GM21360 (cell line): Measurements from ENCODE around the gene ROCK2.
"Not testable (repeated sequence)": the region's sequence is repeated elsewhere in the genome, so short reads cannot be mapped to it uniquely, and the experiment has no call there.

Experiments used
- ATAC-seq: cut with Tn5 transposase; IDR thresholded peaks from one replicate; pipeline ENCODE4 v1.9.1; 2021; ENCODE audit warnings: mild to moderate bottlenecking, moderate library complexity; ENCODE audit not compliant: unreplicated experiment

Gene ROCK2

DNA sequence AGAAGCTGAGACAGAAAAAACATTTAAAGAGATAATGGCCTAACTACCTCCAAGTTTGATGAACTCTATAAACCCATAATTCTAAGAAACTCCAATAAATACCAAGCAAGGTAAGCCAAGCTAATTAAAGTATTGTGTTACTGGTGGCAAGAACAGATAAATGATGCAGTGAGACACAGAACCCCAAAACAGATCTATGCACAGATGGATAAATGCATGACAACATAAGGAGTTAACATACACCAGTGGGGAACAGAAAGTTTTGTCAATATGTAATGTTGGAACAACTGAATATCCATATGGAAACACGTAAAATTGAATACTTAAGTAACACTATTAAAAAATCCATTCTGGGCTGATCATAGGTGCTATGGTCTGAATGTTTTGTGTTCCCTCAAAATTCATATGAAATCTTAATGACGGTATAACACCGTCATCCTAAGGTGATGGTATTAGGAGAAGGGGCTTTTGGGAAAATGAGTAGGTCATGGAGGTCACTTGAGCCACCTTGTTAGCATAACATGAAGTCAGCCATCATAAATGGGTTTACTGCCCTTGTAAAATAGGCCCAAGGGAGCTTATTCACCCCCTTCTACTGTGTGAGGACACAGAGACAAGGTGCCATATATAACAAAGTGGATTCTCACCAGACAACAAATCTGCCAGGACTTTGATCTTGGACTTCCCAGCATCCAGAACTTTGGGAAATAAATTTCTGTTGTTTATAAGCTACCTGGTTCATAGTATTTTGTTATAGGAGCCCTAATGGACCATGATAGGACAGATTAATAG lies 102.8 kb downstream of the ROCK2 start:
- no peak for ATAC-seq

- no peak for ATAC-seq
Measured at GRCh38 chr2:11239666-11240462, 104.6 kb downstream of the ROCK2 start.

DNA sequence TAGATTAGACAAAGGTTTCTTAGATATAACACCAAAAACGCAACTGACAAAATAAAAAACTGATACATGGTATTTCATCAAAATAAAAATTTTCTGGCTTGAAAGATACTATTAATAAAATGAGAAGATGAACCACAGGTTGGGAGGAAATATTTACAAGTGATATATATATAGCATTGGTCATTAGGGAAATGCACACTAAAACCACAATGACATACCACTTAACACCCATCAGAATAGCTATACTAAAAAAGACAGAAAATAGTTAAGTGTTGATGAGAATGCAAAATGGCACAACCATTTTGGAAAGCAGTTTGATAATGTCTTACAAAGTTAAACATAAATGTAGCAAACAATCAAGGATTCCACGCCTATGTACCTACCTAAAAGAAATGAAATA lies 105.3 kb downstream of the ROCK2 start:
- ATAC-seq: no peak

DNA sequence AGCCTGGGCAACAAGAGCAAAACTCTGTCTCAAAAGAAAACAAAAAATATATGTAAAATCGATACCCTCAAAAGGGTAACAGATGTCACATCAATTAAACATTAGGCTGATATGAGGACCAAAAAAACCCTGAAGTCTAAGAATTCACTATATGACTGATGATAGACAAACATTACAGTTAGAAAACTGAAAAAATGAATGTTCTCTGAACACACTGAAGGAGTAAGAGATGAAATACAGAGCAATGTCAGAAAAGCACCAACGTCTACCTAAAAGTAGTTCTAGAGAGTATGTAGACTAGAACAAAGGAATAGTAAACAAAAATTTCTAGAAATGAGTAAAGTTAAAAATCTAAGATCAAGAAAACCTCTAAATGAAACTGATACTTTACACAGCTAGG lies 107.3 kb downstream of the ROCK2 start:
- ATAC-seq: no peak

DNA sequence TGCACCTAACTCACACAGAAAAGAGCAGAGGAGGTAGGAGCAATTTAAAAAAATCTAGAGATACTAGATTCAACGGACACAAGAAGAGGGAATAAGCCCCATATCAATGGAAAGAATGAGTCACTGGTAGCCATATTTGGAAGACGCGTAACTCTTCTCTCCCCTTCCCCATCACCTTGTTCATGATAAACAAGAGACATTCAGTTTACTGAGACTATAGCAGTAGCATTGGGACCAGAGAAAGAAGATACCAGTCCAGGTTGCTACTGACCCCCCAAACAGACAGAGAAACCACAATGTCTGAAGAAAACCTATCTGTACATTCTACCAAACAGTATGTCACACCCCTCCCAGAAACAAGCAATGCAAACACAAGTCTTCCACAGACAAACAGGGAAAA lies 108.1 kb downstream of the ROCK2 start:
- ATAC-seq: no peak

DNA sequence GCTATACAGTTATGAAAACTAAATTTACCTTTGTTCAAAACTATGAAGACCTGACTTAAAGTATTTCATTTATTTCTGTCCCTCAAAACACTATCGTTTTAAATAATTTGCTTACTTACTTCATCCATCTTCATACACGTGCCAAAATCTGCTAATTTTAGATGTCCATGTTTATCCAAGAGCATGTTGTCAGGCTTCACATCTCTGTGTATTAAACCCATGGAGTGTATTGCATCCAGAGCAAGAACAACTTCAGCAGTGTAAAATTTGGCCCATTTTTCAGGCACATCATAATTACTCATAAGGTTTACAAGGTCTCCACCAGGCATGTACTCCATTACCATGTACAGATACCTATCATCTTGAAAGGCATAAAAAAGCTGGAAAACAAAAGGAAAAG lies 108.9 kb downstream of the ROCK2 start:
- ATAC-seq: no peak

DNA sequence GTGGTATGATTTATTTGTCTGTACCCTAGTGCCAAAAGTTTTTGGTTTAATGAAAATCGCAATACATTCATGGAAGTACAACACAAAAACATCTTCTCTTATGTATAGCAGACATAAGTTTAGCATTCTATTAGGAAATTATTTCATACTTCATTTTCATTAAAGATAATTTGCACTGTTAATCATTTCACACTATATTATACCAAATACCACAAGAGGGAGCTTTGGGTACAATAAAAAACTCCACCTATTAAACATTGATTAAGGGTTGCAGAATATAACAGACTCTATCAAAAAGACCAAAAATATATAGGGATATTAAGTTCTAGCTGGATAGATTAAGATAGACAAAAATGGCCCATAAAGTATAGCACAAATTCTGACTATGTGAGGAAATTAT lies 110.1 kb downstream of the ROCK2 start:
- no peak for ATAC-seq

DNA sequence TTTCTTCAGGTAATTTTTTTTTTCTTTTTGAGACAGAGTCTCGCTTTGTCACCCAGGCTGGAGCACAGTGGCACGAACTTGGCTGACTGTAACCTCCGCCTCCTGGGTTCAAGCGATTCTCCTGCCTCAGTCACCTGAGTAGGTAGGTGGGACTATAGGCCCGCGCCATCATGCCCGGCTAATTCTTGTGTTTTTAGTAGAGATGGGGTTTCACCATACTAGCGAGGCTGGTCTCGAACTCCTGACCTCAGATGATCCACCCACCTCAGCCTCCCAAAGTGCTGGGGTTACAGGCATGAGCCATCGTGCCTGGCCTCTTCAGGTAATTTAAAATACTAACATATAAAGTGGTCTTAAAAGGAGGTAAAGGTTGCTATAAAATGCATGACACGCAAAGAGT lies 113.2 kb downstream of the ROCK2 start:
- ATAC-seq: not testable (repeated sequence)

GRCh38 chr2:11228692-11229091 lies 115.7 kb downstream of the ROCK2 start:
- no peak for ATAC-seq

DNA sequence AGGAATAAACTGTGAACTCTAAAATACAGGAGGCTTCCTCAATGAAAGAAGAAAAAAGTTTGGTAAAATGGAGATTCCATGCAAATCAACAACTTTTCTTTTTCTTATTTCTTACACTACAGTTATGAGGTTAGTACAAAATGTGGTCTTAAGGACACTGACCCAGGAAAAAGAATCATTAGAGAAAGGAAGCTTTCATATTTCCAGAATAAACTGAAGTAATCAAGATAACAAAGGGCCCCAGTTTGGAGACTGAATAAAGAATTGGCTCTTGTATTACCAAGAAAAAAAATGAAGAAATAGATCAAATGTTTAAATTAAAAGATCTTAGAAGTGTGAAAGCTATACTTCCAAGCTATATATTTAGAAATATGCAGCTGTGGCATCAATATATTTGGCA lies 116.8 kb downstream of the ROCK2 start:
- no peak for ATAC-seq

DNA sequence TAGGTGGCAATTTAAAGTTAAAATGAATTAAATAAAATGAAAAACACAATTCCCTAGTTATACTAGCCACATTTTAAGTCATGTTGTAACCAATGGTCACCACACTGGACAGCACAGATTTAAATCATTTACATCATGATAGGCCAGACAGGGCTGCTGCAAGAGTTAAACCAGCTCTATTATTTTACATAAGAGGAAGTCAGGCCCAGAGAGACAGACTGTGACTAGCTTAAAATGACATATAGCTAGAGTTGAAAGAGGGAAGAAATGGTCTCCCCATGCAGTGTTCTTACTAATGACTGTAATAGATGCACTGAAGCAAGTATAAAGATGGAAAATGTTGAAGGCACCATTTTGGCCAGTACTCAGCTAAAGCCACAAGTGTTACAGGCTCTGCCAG lies 119.5 kb downstream of the ROCK2 start:
- ATAC-seq: no peak

- ATAC-seq: no peak
Measured at GRCh38 chr2:11222845-11223244, 121.6 kb downstream of the ROCK2 start.

DNA sequence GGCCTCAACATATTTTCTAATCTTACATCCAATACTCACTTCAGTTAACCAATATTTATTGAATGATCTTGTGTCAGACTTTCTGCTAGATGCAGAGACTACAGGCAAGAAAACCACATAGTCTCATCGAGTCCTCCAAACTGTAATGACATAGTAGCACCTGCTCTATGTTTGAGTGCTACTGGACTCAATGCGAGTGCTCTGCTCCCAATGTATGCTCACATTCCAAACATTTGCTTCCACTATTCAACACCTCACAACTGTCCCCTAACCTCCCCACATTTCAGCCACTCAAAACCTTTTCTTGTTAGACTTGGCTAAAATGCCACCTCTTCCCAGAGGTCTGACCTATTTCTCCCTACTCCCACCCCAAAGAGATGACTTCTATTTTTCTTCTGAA lies 124.0 kb downstream of the ROCK2 start:
- no peak for ATAC-seq

GRCh38 chr2:11215407-11215806 lies 129.0 kb downstream of the ROCK2 start:
- no peak for ATAC-seq

- no peak for ATAC-seq
Measured at GRCh38 chr2:11214770-11215169, 129.7 kb downstream of the ROCK2 start.

DNA sequence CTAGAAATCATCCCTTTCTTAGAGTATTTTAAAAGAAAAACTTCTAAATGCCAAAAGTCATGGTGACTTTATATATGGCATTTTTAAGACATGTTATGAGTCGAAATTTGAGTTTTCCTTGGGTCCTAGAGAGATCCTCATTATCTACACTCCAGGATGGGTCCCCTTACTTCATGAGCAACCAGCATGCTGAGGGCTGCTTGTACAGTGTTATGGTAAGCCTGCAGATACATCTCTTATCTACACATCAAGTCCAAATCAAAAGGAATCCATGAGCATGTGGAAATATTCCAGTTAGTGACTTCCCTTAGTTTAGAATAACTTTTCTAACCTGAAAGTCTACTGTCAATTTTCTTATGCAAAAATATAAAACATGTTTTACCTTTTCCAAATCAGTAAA lies 130.5 kb downstream of the ROCK2 start:
- no peak for ATAC-seq

GRCh38 chr2:11213090-11213638 lies 131.3 kb downstream of the ROCK2 start:
- ATAC-seq: no peak

GRCh38 chr2:11212645-11213044 lies 131.8 kb downstream of the ROCK2 start:
- no peak for ATAC-seq

DNA sequence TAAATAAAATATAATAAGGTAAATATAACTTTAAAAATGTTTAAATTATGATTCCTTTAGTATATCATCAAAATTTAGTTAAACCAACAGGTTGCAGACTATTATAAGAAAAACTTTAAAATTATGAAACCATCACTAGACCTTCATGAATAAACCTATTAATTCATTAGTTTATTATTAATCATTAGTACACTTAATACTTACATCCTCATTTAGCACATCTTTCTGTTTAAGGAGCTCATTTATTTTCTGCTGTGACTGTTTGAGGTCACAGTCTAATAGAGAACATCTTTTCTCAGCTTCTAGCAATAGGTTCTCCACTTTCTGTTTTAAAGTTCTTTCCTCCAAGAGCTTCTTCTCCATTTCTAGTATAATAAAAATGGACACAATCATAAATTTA lies 136.4 kb downstream of the ROCK2 start:
- ATAC-seq: no peak

DNA sequence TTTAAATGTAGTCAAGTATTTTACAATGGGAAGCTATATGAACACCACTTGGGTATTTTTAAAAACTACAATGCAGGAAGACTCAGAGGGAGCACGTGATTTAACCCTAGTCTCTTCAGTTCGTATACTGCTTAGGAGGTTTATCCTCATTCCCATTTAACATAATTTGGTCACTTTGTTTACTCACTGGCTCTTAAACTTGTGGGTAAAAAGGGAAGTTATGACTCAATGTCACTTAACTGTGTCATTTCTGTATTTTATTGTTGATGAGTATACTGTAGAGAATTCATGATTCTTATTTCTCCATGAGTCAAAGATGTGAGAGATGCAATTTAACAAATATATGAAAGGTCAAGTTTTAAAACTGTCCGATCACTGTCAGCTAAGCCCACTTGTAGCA lies 141.0 kb downstream of the ROCK2 start:
- ATAC-seq: peak; percentile 52

DNA sequence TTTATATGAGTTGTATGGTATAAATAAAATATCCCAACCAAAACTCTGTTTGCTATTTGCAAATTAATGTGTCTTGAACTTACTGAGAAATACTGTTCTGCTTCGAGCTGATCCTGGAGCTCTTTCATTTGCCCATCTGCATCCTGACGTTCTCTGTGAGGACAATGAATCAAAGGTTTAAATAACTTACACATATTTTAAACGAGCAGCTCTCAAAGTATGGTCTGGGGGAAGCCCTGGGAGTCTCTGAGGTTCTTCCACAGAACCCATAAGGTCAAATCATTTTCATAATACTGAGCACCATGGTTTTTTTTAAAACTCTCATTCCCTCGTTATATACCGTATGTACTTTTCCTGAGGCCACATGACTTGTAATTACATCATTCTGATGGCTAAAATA lies 142.5 kb downstream of the ROCK2 start:
- no peak for ATAC-seq

- ATAC-seq: no peak
Measured at GRCh38 chr2:11200651-11201050, 143.8 kb downstream of the ROCK2 start.
